ENCODE data around the gene RNU5B-1. TPM values are rescaled to one million over a fixed set of nuclear protein-coding genes. Genes with fewer than 3 reads are reported as not detected.
A peak's percentile ranks its signal among the peaks of the same experiment; 100 is the strongest.
"Not testable (repeated sequence)": the region's sequence is repeated elsewhere in the genome, so short reads cannot be mapped to it uniquely, and the experiment has no call there.

The RNU5B-1 gene

GRCh38 chr15:65351972-65352371 lies 47.5 kb downstream of the RNU5B-1 start:
- not testable (repeated sequence) for H3K27ac ChIP-seq (replicated peaks; ENCODE audit: low read length)

More at GRCh38 chr15:65351972-65352371, 47.5 kb downstream of the RNU5B-1 start:
- H3K27me3 ChIP-seq (ENCODE audit: control insufficient read depth in 3 of 3, insufficient read depth in 3 of 3, low read depth in 1 of 3, low read length in 3 of 3); H4K8ac ChIP-seq (ENCODE audit: low read depth, low read length); H3K18ac ChIP-seq (ENCODE audit: low read length); H3K9ac ChIP-seq (ENCODE audit: low read depth, low read length, poor library complexity); H2BK120ac ChIP-seq (ENCODE audit: low read depth, low read length); H2BK15ac ChIP-seq (ENCODE audit: low read length); H3K23ac ChIP-seq (ENCODE audit: low read depth, low read length, poor library complexity); DNase-seq (ENCODE audit: low spot score); H2AFZ ChIP-seq (ENCODE audit: low read length); H3K4ac ChIP-seq (ENCODE audit: low read length); H3K79me1 ChIP-seq (ENCODE audit: low read depth, low read length); H4K91ac ChIP-seq (ENCODE audit: low read depth, low read length, poor library complexity); H2AK5ac ChIP-seq (ENCODE audit: low read depth, low read length); H3K4me3 ChIP-seq (ENCODE audit: low read length in 2 of 2); H3K4me2 ChIP-seq (ENCODE audit: insufficient read depth, low read length, poor library complexity, severe bottlenecking); H2BK12ac ChIP-seq (ENCODE audit: low read length); H2BK5ac ChIP-seq (ENCODE audit: low read length); H3K14ac ChIP-seq (ENCODE audit: low read length): not testable (repeated sequence)
- peaks cover 13 to 15% of the 10 kb centered on the region in 2 donors for H3K4me1 ChIP-seq (ENCODE audit: control insufficient read depth in 2 of 2, insufficient read depth in 1 of 2, low read depth in 1 of 2, low read length in 2 of 2)
- peaks cover 0 to 23% of the 10 kb centered on the region in 2 donors for H3K9me3 ChIP-seq (replicated peaks in 1 of 2; ENCODE audit: control insufficient read depth in 2 of 2, insufficient read depth in 1 of 2, low read depth in 1 of 2, low read length in 2 of 2)
- no CpG with 5 or more reads among the region's 1 CpG for WGBS, 2 donors (ENCODE audit: extremely low coverage in 2 of 2, insufficient read length in 2 of 2, insufficient replicate concordance in 1 of 2)
- H3K36me3 ChIP-seq (replicated peaks in 1 of 2; ENCODE audit: control insufficient read depth in 2 of 2, insufficient read depth in 2 of 2, low read length in 2 of 2) = peaks cover 0 to 41% of the 10 kb centered on the region in 2 donors

Small RNA genes within 50 kb of the gene (small RNA-seq; reads per million reads assigned to genes)
- gene RNU5A-1 (ENCODE audit: insufficient read depth) (3,941 reads per million, percentile 99 among the genes with 10 or more reads in this experiment), gene RNU5B-1 (ENCODE audit: insufficient read depth) (538 reads per million, percentile 98 among the genes with 10 or more reads in this experiment), gene SNORA24B (ENCODE audit: insufficient read depth) (not detected)
